HCT116 (cell line): ENCODE data around the gene E4F1. TPM values are rescaled to one million over a fixed set of nuclear protein-coding genes. Genes with fewer than 3 reads are reported as not detected.

Source experiments
- ATAC-seq: fragments of 200-7000 bp; cut with Tn5 transposase; 2 replicates; pipeline ENCODE4 v1.9.1; 2020; ENCODE audit warnings: mild to moderate bottlenecking, moderate library complexity
- BruUV-seq: library from RNA; stranded (reverse); fragments of 400-500 nt; replicated peaks from 2 replicates; lab custom pipeline; 2021; lab: Mats Ljungman, UMichigan
- CTCF ChIA-PET: fragments of 300-600 bp; sonication (Branson Sonifier 250); formaldehyde crosslinking; loops from one replicate; lab custom pipeline; 2021; ENCODE audit warnings: antibody characterized with exemption; lab: Charles Lee
- POLR2A ChIA-PET: fragments of 300-600, 350-600 bp; sonication (Branson Sonifier 250); formaldehyde crosslinking; loops from one replicate; lab custom pipeline; 2021; ENCODE audit warnings: antibody characterized with exemption; lab: Charles Lee
- RAD21 ChIA-PET, 2 experiments: fragments of 300-600 bp; sonication (Branson Sonifier 250); formaldehyde crosslinking; loops; one replicate each; lab custom pipeline; 2023; ENCODE audit warnings: low total read pairs in 2 of 2; ENCODE audit not compliant: uncharacterized antibody in 2 of 2, unreplicated experiment in 2 of 2, low non-redundant PET in 1 of 2; lab: Charles Lee
- DNase-seq: peaks from one replicate; pipeline ENCODE4 v3.0.0-alpha.2; 2010; ENCODE audit warnings: low read depth, low spot score
- H2AFZ ChIP-seq: fragments of 200-600 bp; shearing (Covaris generic), sonication (generic); 2 replicates; pipeline ENCODE4 v1.6.1; 2017; ENCODE audit warnings: low read depth, mixed run types, mixed read lengths, antibody characterized with exemption, low read length; ENCODE audit not compliant: poor library complexity, severe bottlenecking
- H3K27ac ChIP-seq: 2 replicates; pipeline ENCODE4 v1.5.1; 2012; ENCODE audit warnings: low read depth, low read length
- H3K27me3 ChIP-seq: fragments of 200-600 bp; sonication (generic); 2 replicates; pipeline ENCODE4 v1.6.1; 2016; ENCODE audit warnings: mixed run types, low read length, mixed read lengths; ENCODE audit not compliant: insufficient read depth
- H3K36me3 ChIP-seq, 2 experiments: fragments of 200-500 bp in 1 of 2; fragments of 200-600 bp in 1 of 2; sonication (Bioruptor generic) in 1 of 2; sonication (generic) in 1 of 2; 2 replicates each; pipeline versions ENCODE4 v1.5.1 to v1.6.1; 2014 to 2016; ENCODE audit warnings: low read length in 2 of 2, inconsistent platforms in 1 of 2, mixed read lengths in 1 of 2, mixed run types in 1 of 2; ENCODE audit not compliant: insufficient read depth in 2 of 2, control insufficient read depth in 1 of 2
- H3K4me1 ChIP-seq, 2 experiments: fragments of 200-600 bp in 1 of 2; sonication (generic) in 1 of 2; 2 replicates each; pipeline versions ENCODE4 v1.5.1 to v1.6.1; 2012 to 2017; ENCODE audit warnings: low read length in 2 of 2, inconsistent platforms in 1 of 2, mild to moderate bottlenecking in 1 of 2, mixed read lengths in 1 of 2, mixed run types in 1 of 2, moderate library complexity in 1 of 2; ENCODE audit not compliant: insufficient read depth in 2 of 2, control insufficient read depth in 1 of 2
- H3K4me2 ChIP-seq: fragments of 200-600 bp; sonication (generic); 2 replicates; pipeline ENCODE4 v1.6.1; 2017; ENCODE audit warnings: mixed run types, low read length, mixed read lengths
- H3K4me3 ChIP-seq, 2 experiments: fragments of 200-600 bp in 1 of 2; sonication (generic) in 1 of 2; replicated peaks in 1 of 2; 2 replicates each; pipeline ENCODE4 v1.5.1; 2011 to 2016; ENCODE audit warnings: low read length in 2 of 2, control low read depth in 1 of 2, low read depth in 1 of 2, mild to moderate bottlenecking in 1 of 2, mixed read lengths in 1 of 2, mixed run types in 1 of 2
- H3K79me2 ChIP-seq: fragments of 200-600 bp; sonication (generic); 2 replicates; pipeline ENCODE4 v1.6.1; 2017; ENCODE audit warnings: mild to moderate bottlenecking, mixed run types, low read length, moderate library complexity, mixed read lengths; ENCODE audit not compliant: insufficient read depth
- H3K9ac ChIP-seq: fragments of 200-600 bp; sonication (generic); 2 replicates; pipeline ENCODE4 v1.6.1; 2016; ENCODE audit warnings: low read length, mixed read lengths
- H3K9me2 ChIP-seq: fragments of 200-600 bp; sonication (generic), shearing (Covaris generic); 2 replicates; pipeline ENCODE4 v1.6.1; 2017; ENCODE audit warnings: mixed run types, mild to moderate bottlenecking, moderate library complexity; ENCODE audit not compliant: insufficient read depth
- H3K9me3 ChIP-seq, 2 experiments: fragments of 200-500 bp in 1 of 2; fragments of 200-600 bp in 1 of 2; sonication (Bioruptor generic) in 1 of 2; sonication (generic) in 1 of 2; 2 replicates each; pipeline ENCODE4 v1.6.1; 2014 to 2017; ENCODE audit warnings: low read length in 2 of 2, mixed read lengths in 2 of 2, inconsistent platforms in 1 of 2, low read depth in 1 of 2, mild to moderate bottlenecking in 1 of 2, mixed run types in 1 of 2, moderate library complexity in 1 of 2; ENCODE audit not compliant: control insufficient read depth in 1 of 2, insufficient read depth in 1 of 2
- H4K20me1 ChIP-seq: fragments of 200-600 bp; sonication (generic), shearing (Covaris generic); 2 replicates; pipeline ENCODE4 v1.6.1; 2017; ENCODE audit warnings: mixed run types, mild to moderate bottlenecking, moderate library complexity; ENCODE audit not compliant: insufficient read depth
- CBX3 ChIP-seq: IDR thresholded peaks from 2 replicates; pipeline ENCODE4 v1.6.1; 2012; ENCODE audit warnings: low read depth
- EGR1 ChIP-seq: IDR thresholded peaks from 2 replicates; pipeline ENCODE4 v1.6.1; 2012; ENCODE audit warnings: low read depth
- ELF1 ChIP-seq: IDR thresholded peaks from 2 replicates; pipeline ENCODE4 v1.6.1; 2012; ENCODE audit warnings: low read depth, borderline replicate concordance
- EZH2 ChIP-seq: fragments of 200-600 bp; sonication (generic); IDR thresholded peaks from 2 replicates; pipeline ENCODE4 v1.6.1; 2017; ENCODE audit warnings: antibody characterized with exemption, mixed run types
- FOSL1 ChIP-seq: IDR thresholded peaks from 2 replicates; pipeline ENCODE4 v1.6.1; 2012; ENCODE audit warnings: low read depth
- JUND ChIP-seq: IDR thresholded peaks from 2 replicates; pipeline ENCODE4 v1.6.1; 2012
- RAD21 ChIP-seq: IDR thresholded peaks from 2 replicates; pipeline ENCODE4 v1.6.1; 2012; ENCODE audit warnings: low read depth, mild to moderate bottlenecking
- SIN3A ChIP-seq: IDR thresholded peaks from 2 replicates; pipeline ENCODE4 v1.6.1; 2012; ENCODE audit warnings: low read depth
- SRF ChIP-seq: IDR thresholded peaks from 2 replicates; pipeline ENCODE4 v1.6.1; 2012; ENCODE audit warnings: low read depth
- ZBTB33 ChIP-seq: IDR thresholded peaks from 2 replicates; pipeline ENCODE4 v1.6.1; 2011; ENCODE audit warnings: mild to moderate bottlenecking, low read length, moderate library complexity; ENCODE audit not compliant: insufficient replicate concordance; ENCODE audit errors: extremely low read depth
- ZFX ChIP-seq: fragments of 450-650 bp; IDR thresholded peaks from 2 replicates; pipeline ENCODE4 v1.6.1; 2017
- intact Hi-C: fragments of 100-400 bp; cut with micrococcal nuclease; formaldehyde crosslinking; loops from 2 replicates; pipeline ENCODE4 v1.10.0; 2022
- total RNA-seq: library from RNA; stranded (reverse); gene quantifications from one replicate; pipeline ENCODE4 v1.2.1, GENCODE V29; 2021; ENCODE audit not compliant: unreplicated experiment
- TF ChIP-seq, protein P1 (sequence below): IDR thresholded peaks from 2 replicates; pipeline ENCODE4 v1.6.1; 2012
- TF ChIP-seq, protein P2 (sequence below), 3 experiments: fragments of 200-600 bp in 1 of 3; sonication (generic) in 1 of 3; IDR thresholded peaks in 2 of 3; conservative IDR thresholded peaks in 1 of 3; 2 replicates each; pipeline ENCODE4 v1.5.1; 2012 to 2017; ENCODE audit warnings: low read depth in 2 of 3, low read length in 2 of 3, antibody characterized with exemption in 1 of 3, borderline replicate concordance in 1 of 3, control low read depth in 1 of 3, mild to moderate bottlenecking in 1 of 3, mixed read lengths in 1 of 3, mixed run types in 1 of 3, moderate library complexity in 1 of 3; ENCODE audit not compliant: insufficient read depth in 1 of 3

The E4F1 gene
- total RNA-seq, 1 experiment from 2014 or later, result 40.7 TPM

- no peak overlapping the region for H2AFZ ChIP-seq
- no peaks in the 10 kb centered on the region for H3K79me2 ChIP-seq
- no peaks in the 10 kb centered on the region for H3K9me3 ChIP-seq
- no peaks in the 10 kb centered on the region for H4K20me1 ChIP-seq
- no peaks in the 10 kb centered on the region for H3K27me3 ChIP-seq
- H3K27ac ChIP-seq, result no peak overlapping the region
- no peaks in the 10 kb centered on the region for H3K36me3 ChIP-seq
- no peaks in the 10 kb centered on the region for H3K9me2 ChIP-seq
- no peak overlapping the region for H3K4me2 ChIP-seq
- TF ChIP-seq, protein P1, sequence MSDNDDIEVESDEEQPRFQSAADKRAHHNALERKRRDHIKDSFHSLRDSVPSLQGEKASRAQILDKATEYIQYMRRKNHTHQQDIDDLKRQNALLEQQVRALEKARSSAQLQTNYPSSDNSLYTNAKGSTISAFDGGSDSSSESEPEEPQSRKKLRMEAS, result no peak
- TF ChIP-seq, protein P2, sequence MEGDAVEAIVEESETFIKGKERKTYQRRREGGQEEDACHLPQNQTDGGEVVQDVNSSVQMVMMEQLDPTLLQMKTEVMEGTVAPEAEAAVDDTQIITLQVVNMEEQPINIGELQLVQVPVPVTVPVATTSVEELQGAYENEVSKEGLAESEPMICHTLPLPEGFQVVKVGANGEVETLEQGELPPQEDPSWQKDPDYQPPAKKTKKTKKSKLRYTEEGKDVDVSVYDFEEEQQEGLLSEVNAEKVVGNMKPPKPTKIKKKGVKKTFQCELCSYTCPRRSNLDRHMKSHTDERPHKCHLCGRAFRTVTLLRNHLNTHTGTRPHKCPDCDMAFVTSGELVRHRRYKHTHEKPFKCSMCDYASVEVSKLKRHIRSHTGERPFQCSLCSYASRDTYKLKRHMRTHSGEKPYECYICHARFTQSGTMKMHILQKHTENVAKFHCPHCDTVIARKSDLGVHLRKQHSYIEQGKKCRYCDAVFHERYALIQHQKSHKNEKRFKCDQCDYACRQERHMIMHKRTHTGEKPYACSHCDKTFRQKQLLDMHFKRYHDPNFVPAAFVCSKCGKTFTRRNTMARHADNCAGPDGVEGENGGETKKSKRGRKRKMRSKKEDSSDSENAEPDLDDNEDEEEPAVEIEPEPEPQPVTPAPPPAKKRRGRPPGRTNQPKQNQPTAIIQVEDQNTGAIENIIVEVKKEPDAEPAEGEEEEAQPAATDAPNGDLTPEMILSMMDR (IDR thresholded peaks at IDR 0.05 in 2 of 3, conservative IDR thresholded peaks at IDR 0.05 in 1 of 3; ENCODE audit: borderline replicate concordance in 1 of 3, insufficient read depth in 1 of 3, low read depth in 2 of 3, low read length in 2 of 3), result no peak
- no peak for TF ChIP-seq ZBTB33
- TF ChIP-seq, all 23 proteins: peak for 0
- H3K9ac ChIP-seq, result no peak overlapping the region
- POLR2A ChIA-PET, result no interaction called here
- intact Hi-C loops, result no loop called here
- ATAC-seq, result no peak
- no peak overlapping the region for H3K4me3 ChIP-seq
- no peaks in the 10 kb centered on the region for H3K4me1 ChIP-seq
- no TSS peak for BruUV-seq
- DNase-seq, result no peak
- CTCF ChIA-PET, result no interaction called here
- RAD21 ChIA-PET, result no interaction called here
These were observed 39.0 kb upstream of the E4F1 start for GRCh38 chr16:2184346-2184745.

DNA sequence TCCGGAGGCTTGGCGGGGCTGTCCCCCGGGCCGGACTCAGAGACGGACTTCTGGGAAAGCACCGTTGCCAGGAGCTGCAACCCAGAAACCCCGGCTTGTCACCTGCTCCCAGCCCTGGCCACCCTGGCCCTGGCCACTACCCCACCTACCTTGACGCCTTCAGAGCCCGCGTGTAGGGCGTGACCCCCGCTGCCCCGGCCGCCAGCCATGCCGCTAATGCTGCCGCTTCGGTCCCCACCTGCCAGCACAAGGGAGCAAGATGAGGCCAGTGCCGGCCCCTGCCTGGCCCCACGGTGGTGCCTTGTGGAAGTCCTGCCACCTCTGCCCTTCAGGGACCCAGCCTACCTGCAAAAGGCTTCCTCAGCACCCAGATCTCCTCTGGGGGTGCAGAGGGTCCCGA lies 38.4 kb upstream of the E4F1 start:
- H3K4me1 ChIP-seq, result no peaks in the 10 kb centered on the region
- TF ChIP-seq ELF1 (no peak), FOSL1 (no peak), EZH2 (no peak), SIN3A (no peak), ZFX (no peak), RAD21 (no peak), JUND (no peak), ZBTB33 (no peak), SRF (no peak), CBX3 (no peak), EGR1 (no peak)
- TF ChIP-seq, protein P1, result no peak

More for the DNA sequence above, 38.4 kb upstream of the E4F1 start:
- H3K36me3 ChIP-seq, result no peaks in the 10 kb centered on the region
- ATAC-seq (no peak), DNase-seq (no peak)
- H3K9ac ChIP-seq, result no peak overlapping the region
- H2AFZ ChIP-seq, result no peak overlapping the region
- BruUV-seq, result no TSS peak
- ChIA-PET POLR2A (no interaction called here), RAD21 (no interaction called here), CTCF (no interaction called here)
- H3K4me2 ChIP-seq, result no peak overlapping the region
- intact Hi-C loops, result no loop called here
- no peaks in the 10 kb centered on the region for H3K9me3 ChIP-seq
- H3K9me2 ChIP-seq, result no peaks in the 10 kb centered on the region
- H3K79me2 ChIP-seq, result no peaks in the 10 kb centered on the region
- no peak overlapping the region for H3K4me3 ChIP-seq
- H4K20me1 ChIP-seq, result no peaks in the 10 kb centered on the region
- no peak overlapping the region for H3K27ac ChIP-seq
- no peaks in the 10 kb centered on the region for H3K27me3 ChIP-seq
